ENCODE results near the gene SLC23A3. TPM values are rescaled to one million over a fixed set of nuclear protein-coding genes. Genes with fewer than 3 reads are reported as not detected.
A peak's percentile ranks its signal among the peaks of the same experiment; 100 is the strongest.

Gene SLC23A3
- total and polyA plus RNA-seq, 3 experiments from 2014 or later = 2.3 to 2.6 TPM; not detected in 1

DNA sequence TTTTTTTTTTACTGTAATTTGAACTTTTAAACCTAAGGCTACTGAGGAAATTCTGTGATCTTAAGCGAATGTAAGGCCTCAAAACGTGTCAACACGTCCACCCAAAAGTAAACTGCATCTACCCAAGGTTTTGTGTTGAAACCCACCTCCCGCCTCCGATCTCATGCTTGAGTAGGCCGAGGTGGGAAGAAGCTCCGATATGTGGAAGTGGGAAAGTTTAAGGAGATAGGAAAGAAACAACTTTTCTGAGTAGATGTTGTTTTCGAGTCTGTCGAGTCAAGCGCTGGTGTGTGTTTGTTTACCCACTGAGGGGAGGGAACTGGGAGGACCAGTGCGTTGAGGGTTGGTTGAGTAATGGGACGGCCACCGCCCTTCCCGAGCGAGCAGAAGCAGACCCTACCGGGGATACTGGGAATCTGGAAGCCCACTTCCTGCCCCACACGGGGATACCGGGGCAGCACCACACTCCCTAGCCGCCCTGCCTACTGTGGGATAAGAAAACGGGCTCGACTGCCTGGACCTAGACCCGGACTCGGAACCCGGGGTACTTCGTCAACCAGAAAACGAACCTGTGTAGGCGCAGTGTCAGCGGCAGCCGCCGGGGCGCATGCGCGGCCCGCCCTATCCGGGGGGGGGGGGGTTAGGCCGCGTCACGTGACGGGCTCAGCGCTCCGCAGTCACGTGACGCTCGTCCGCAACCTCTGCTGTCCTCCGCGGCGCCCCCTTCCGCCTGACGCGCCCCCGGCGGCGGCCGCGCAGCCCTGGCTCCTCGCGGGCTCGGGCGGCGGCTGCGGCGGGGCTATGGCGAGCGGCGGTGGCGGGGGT, 7.9 kb upstream of the SLC23A3 start, which contains the start of gene RETREG2:
Gene RETREG2, plus strand, starts transcription at position 724 of the 825 bp plus-strand sequence. Its CDS starts 78 bp downstream, at position 802.
- CTCF ChIA-PET = interaction anchor here (0.7 to 3.1 kb wide), 6 partner anchors 19 to 117 kb away, joined by 3 to 22 read pairs (median 6); partner anchors contain the start of genes DNAJB2, NHEJ1 and ZFAND2B
- peak within 1 kb of the TSS; percentile 64 for H3K4me3 ChIP-seq (ENCODE audit: low read length)
- H3K36me3 ChIP-seq (ENCODE audit: insufficient read depth, low read length) = peaks cover 42% of the 10 kb centered on the region
- peaks cover 55 to 79% (median 75%) of the 10 kb centered on the region in 3 donors for H3K4me1 Mint-ChIP-seq
- H3K9me3 ChIP-seq (ENCODE audit: low read length) = no peaks in the 10 kb centered on the region
- H3K27me3 ChIP-seq (ENCODE audit: insufficient read depth, low read length, poor library complexity, severe bottlenecking) = no peaks in the 10 kb centered on the region
- POLR2A ChIA-PET = interaction anchor here (0.6 to 4.6 kb wide), 12 partner anchors 9 to 948 kb away, joined by 3 to 88 read pairs (median 4); partner anchors contain the start of genes ANKZF1, ATG9A, DNAJB2 and TUBA4A
- peaks cover 0 to 79% (median 7%) of the 10 kb centered on the region in 3 donors for H3K36me3 Mint-ChIP-seq
- H3K9me3 Mint-ChIP-seq = no peaks in the 10 kb centered on the region
- H3K4me3 Mint-ChIP-seq = peak within 1 kb of the TSS; percentile 94 to 98 (median 96)
- H3K27ac Mint-ChIP-seq = peak within 1 kb of the TSS; percentile 95 to 100 (median 99)
- peak; percentile 73 to 90 (median 85) for DNase-seq
- peaks cover 54% of the 10 kb centered on the region for H3K4me1 ChIP-seq (ENCODE audit: insufficient read depth, low read length)
- H3K27me3 Mint-ChIP-seq = no peaks in the 10 kb centered on the region
- H3K27ac ChIP-seq (ENCODE audit: low read depth, low read length) = peak within 1 kb of the TSS; percentile 85

- peak; percentile 84 to 93 (median 88) for DNase-seq
- CTCF ChIA-PET = interaction anchor here (0.7 to 8.6 kb wide), 15 partner anchors 8 to 121 kb away, joined by 3 to 110 read pairs (median 5); partner anchors contain the start of genes DNAJB2, NHEJ1 and ZFAND2B
These were observed 7.2 kb upstream of the SLC23A3 start, which contains the start of gene CNPPD1 for GRCh38 chr2:219176818-219177551. Gene CNPPD1, minus strand, starts transcription at chr2:219176925. Its CDS starts 97 bp downstream, at chr2:219176828.

GRCh38 chr2:219175928-219176817, 6.3 kb upstream of the SLC23A3 start:
- CTCF ChIA-PET = interaction anchor here (0.8 to 8.6 kb wide), 18 partner anchors 9 to 122 kb away, joined by 3 to 110 read pairs (median 4); partner anchors contain the start of genes ATG9A, DNAJB2, NHEJ1 and TUBA4B
- Mint-ChIP-seq H3K36me3 (peaks cover 0 to 80% (median 7%) of the 10 kb centered on the region in 3 donors), H3K4me1 (peaks cover 54 to 81% (median 75%) of the 10 kb centered on the region in 3 donors), H3K27ac (peak overlapping the region; percentile 86 to 100 (median 94)), H3K4me3 (peak overlapping the region; percentile 85 to 98 (median 94)), H3K27me3 (peaks cover 0 to 2% of the 10 kb centered on the region in 2 donors), H3K9me3 (no peaks in the 10 kb centered on the region)
- peak overlapping the region; percentile 85 for H3K27ac ChIP-seq (ENCODE audit: low read depth, low read length)
- peaks cover 43% of the 10 kb centered on the region for H3K4me1 ChIP-seq (ENCODE audit: insufficient read depth, low read length)
- DNase-seq = peak in 2 of 5 donors; percentile 10 to 11
- H3K4me3 ChIP-seq (ENCODE audit: low read length) = peak overlapping the region; percentile 64
- no peaks in the 10 kb centered on the region for H3K27me3 ChIP-seq (ENCODE audit: insufficient read depth, low read length, poor library complexity, severe bottlenecking)
- no peaks in the 10 kb centered on the region for H3K9me3 ChIP-seq (ENCODE audit: low read length)
- H3K36me3 ChIP-seq (ENCODE audit: insufficient read depth, low read length) = peaks cover 27% of the 10 kb centered on the region
- POLR2A ChIA-PET = interaction anchor here (0.5 to 4.6 kb wide), 24 partner anchors 10 to 213 kb away, joined by 3 to 88 read pairs (median 8); partner anchors contain the start of genes ANKZF1, ATG9A, DNAJB2 and DNPEP

More at GRCh38 chr2:219176818-219177551, 7.2 kb upstream of the SLC23A3 start, which contains the start of gene CNPPD1:
- peak within 1 kb of the TSS; percentile 85 for H3K27ac ChIP-seq (ENCODE audit: low read depth, low read length)
- Mint-ChIP-seq H3K9me3 (no peaks in the 10 kb centered on the region), H3K4me3 (peak within 1 kb of the TSS; percentile 93 to 98 (median 94)), H3K27ac (peak within 1 kb of the TSS; percentile 96 to 100 (median 99)), H3K27me3 (peaks cover 0 to 2% of the 10 kb centered on the region in 2 donors), H3K36me3 (peaks cover 0 to 80% (median 7%) of the 10 kb centered on the region in 3 donors), H3K4me1 (peaks cover 57 to 81% (median 75%) of the 10 kb centered on the region in 3 donors)
- no peaks in the 10 kb centered on the region for H3K9me3 ChIP-seq (ENCODE audit: low read length)
- H3K4me3 ChIP-seq (ENCODE audit: low read length) = peak within 1 kb of the TSS; percentile 64
- no peaks in the 10 kb centered on the region for H3K27me3 ChIP-seq (ENCODE audit: insufficient read depth, low read length, poor library complexity, severe bottlenecking)
- POLR2A ChIA-PET = interaction anchor here (0.5 to 4.6 kb wide), 27 partner anchors 9 to 947 kb away, joined by 3 to 88 read pairs (median 7); partner anchors contain the start of genes ANKZF1, ATG9A, DNAJB2 and DNPEP
- peaks cover 35% of the 10 kb centered on the region for H3K36me3 ChIP-seq (ENCODE audit: insufficient read depth, low read length)
- H3K4me1 ChIP-seq (ENCODE audit: insufficient read depth, low read length) = peaks cover 50% of the 10 kb centered on the region

DNA sequence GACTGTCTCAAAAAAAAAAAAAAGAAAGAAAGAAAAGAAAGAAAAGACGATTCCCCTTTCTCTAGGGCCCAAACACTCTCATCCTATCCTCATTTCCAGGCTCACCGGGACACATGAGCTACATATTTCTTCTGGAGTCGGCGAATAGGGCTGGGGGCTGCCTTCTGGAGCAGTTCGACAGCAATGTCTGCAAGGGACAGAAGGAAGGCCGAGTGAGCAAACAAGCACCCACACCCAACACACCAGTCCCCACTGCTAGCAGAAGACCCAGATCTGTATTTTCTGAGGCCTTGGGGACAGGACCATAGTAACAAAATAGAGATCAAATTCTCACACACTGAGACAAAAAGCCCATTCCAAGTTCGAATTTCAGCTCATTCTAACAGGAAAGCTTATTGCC, 5.7 kb upstream of the SLC23A3 start:
- H3K36me3 ChIP-seq (ENCODE audit: insufficient read depth, low read length) = peaks cover 20% of the 10 kb centered on the region
- peak overlapping the region; percentile 64 for H3K4me3 ChIP-seq (ENCODE audit: low read length)
- DNase-seq = no peak
- peaks cover 43% of the 10 kb centered on the region for H3K4me1 ChIP-seq (ENCODE audit: insufficient read depth, low read length)
- Mint-ChIP-seq H3K4me1 (peaks cover 49 to 77% (median 72%) of the 10 kb centered on the region in 3 donors), H3K9me3 (no peaks in the 10 kb centered on the region), H3K4me3 (peak overlapping the region; percentile 85 to 98 (median 94)), H3K27me3 (peaks cover 0 to 2% of the 10 kb centered on the region in 2 donors), H3K36me3 (peaks cover 0 to 75% (median 7%) of the 10 kb centered on the region in 3 donors), H3K27ac (peak overlapping the region; percentile 54 to 100 (median 92))
- ChIA-PET CTCF (interaction anchor here (0.8 to 8.6 kb wide), 11 partner anchors 14 to 119 kb away, joined by 3 to 110 read pairs (median 5); partner anchors contain the start of genes ATG9A, DNAJB2, NHEJ1 and TUBA4B), POLR2A (interaction anchor here (0.9 to 4.6 kb wide), 9 partner anchors 16 to 212 kb away, joined by 3 to 88 read pairs (median 9); partner anchors contain the start of genes ANKZF1, ATG9A, DNAJB2 and DNPEP)
- no peaks in the 10 kb centered on the region for H3K9me3 ChIP-seq (ENCODE audit: low read length)
- no peak overlapping the region for H3K27ac ChIP-seq (ENCODE audit: low read depth, low read length)
- no peaks in the 10 kb centered on the region for H3K27me3 ChIP-seq (ENCODE audit: insufficient read depth, low read length, poor library complexity, severe bottlenecking)

- no peaks in the 10 kb centered on the region for H3K9me3 ChIP-seq (ENCODE audit: low read length)
- H3K36me3 Mint-ChIP-seq = peaks cover 0 to 68% (median 7%) of the 10 kb centered on the region in 3 donors
- H3K27me3 Mint-ChIP-seq = peaks cover 0 to 2% of the 10 kb centered on the region in 2 donors
- peak overlapping the region; percentile 30 to 98 (median 85) for H3K4me3 Mint-ChIP-seq
- peaks cover 45 to 70% (median 66%) of the 10 kb centered on the region in 3 donors for H3K4me1 Mint-ChIP-seq
- POLR2A ChIA-PET = interaction anchor here (3.2 to 4.6 kb wide), 2 partner anchors 31 to 79 kb away, joined by 35 to 88 read pairs; partner anchors contain the start of genes TUBA4A, TUBA4B and ZFAND2B
- H3K27me3 ChIP-seq (ENCODE audit: insufficient read depth, low read length, poor library complexity, severe bottlenecking) = no peaks in the 10 kb centered on the region
- no peaks in the 10 kb centered on the region for H3K9me3 Mint-ChIP-seq
- CTCF ChIA-PET = interaction anchor here (0.8 to 8.6 kb wide), 5 partner anchors 16 to 119 kb away, joined by 3 to 110 read pairs (median 22); partner anchors contain the start of genes ABCB6 and NHEJ1
- H3K4me3 ChIP-seq (ENCODE audit: low read length) = no peak overlapping the region
- H3K4me1 ChIP-seq (ENCODE audit: insufficient read depth, low read length) = peaks cover 37% of the 10 kb centered on the region
- H3K36me3 ChIP-seq (ENCODE audit: insufficient read depth, low read length) = peaks cover 13% of the 10 kb centered on the region
- peak overlapping the region; percentile 20 to 100 (median 82) for H3K27ac Mint-ChIP-seq
- no peak overlapping the region for H3K27ac ChIP-seq (ENCODE audit: low read depth, low read length)
- DNase-seq = no peak
These were observed 5.0 kb upstream of the SLC23A3 start for GRCh38 chr2:219174801-219175200.

DNA sequence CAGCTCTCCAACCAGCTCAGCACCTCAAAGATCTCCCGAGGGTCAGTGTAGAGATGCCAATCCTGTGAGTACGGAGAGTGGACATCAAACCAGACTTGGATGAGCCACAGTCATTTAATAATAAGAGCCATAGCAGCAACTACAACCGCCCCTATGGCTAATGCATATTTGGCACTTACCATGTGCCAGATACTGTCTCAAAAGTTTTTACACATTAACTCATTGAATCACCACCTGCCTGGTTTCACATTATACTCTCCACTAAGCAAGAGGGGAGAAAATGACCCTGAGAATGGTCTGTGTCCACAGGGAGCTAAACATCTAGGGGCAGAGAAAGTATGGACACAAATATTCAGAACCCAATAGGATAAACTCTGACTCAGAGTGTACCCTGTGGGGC, 4.3 kb upstream of the SLC23A3 start:
- no peaks in the 10 kb centered on the region for H3K9me3 ChIP-seq (ENCODE audit: low read length)
- no peak overlapping the region for H3K27ac ChIP-seq (ENCODE audit: low read depth, low read length)
- no peaks in the 10 kb centered on the region for H3K27me3 ChIP-seq (ENCODE audit: insufficient read depth, low read length, poor library complexity, severe bottlenecking)
- H3K27me3 Mint-ChIP-seq = peaks cover 0 to 2% of the 10 kb centered on the region in 2 donors
- H3K36me3 Mint-ChIP-seq = peaks cover 0 to 63% (median 7%) of the 10 kb centered on the region in 3 donors
- no peak overlapping the region for H3K4me3 ChIP-seq (ENCODE audit: low read length)
- H3K4me1 ChIP-seq (ENCODE audit: insufficient read depth, low read length) = peaks cover 31% of the 10 kb centered on the region
- peaks cover 41 to 64% (median 59%) of the 10 kb centered on the region in 3 donors for H3K4me1 Mint-ChIP-seq
- DNase-seq = no peak
- H3K9me3 Mint-ChIP-seq = no peaks in the 10 kb centered on the region
- peaks cover 13% of the 10 kb centered on the region for H3K36me3 ChIP-seq (ENCODE audit: insufficient read depth, low read length)
- ChIA-PET CTCF (interaction anchor here (0.9 to 8.6 kb wide), 4 partner anchors 15 to 120 kb away, joined by 3 to 110 read pairs (median 38); no protein-coding TSS in a partner anchor), POLR2A (interaction anchor here (4.6 kb wide), 1 partner anchor 32 kb away, joined by 88 read pairs; the partner anchor contains the start of gene ZFAND2B)
- peak overlapping the region; percentile 4 to 98 (median 36) for H3K4me3 Mint-ChIP-seq
- H3K27ac Mint-ChIP-seq = peak overlapping the region in 7 of 8 donors; percentile 20 to 100 (median 81)

All from CD8-positive, alpha-beta memory T cell (primary cell).